Natural killer cell (primary cell): ENCODE measurements around the gene SPPL3. TPM values are rescaled to one million over a fixed set of nuclear protein-coding genes. Genes with fewer than 3 reads are reported as not detected.
A peak's percentile ranks its signal among the peaks of the same experiment; 100 is the strongest.

Source experiments
- ATAC-seq, 3 donors: fragments of 150-1000 bp in 2 of 3; fragments of 200-7000 bp in 1 of 3; cut with Tn5 transposase; 1 replicate in 1 of 3; 2 replicates in 2 of 3; pipeline ENCODE4 v1.10.0; 2021; ENCODE audit warnings: mild to moderate bottlenecking in 2 of 3, moderate library complexity in 2 of 3
- DNase-seq, 2 donors: peaks; one replicate each; pipeline versions ENCODE4 v3.0.0 to v3.0.0-alpha.2; 2013 to 2021; ENCODE audit warnings: mixed read lengths in 1 of 2
- H3K27ac ChIP-seq: one replicate; pipeline ENCODE4 v1.5.1; 2013; ENCODE audit warnings: mild to moderate bottlenecking, low read length
- H3K27me3 ChIP-seq: one replicate; pipeline ENCODE4 v1.6.1; 2013; ENCODE audit warnings: low read length; ENCODE audit not compliant: control insufficient read depth, insufficient read depth
- H3K36me3 ChIP-seq: one replicate; pipeline ENCODE4 v1.6.1; 2013; ENCODE audit warnings: low read length; ENCODE audit not compliant: control insufficient read depth, insufficient read depth
- H3K4me1 ChIP-seq: one replicate; pipeline ENCODE4 v1.6.1; 2013; ENCODE audit warnings: low read length; ENCODE audit not compliant: control insufficient read depth, insufficient read depth
- H3K4me3 ChIP-seq: one replicate; pipeline ENCODE4 v1.5.1; 2013; ENCODE audit warnings: low read length
- H3K9me3 ChIP-seq: one replicate; pipeline ENCODE4 v1.6.1; 2013; ENCODE audit warnings: low read length; ENCODE audit not compliant: control insufficient read depth, insufficient read depth
- H3K27ac Mint-ChIP-seq, 2 donors: one replicate each; pipeline ENCODE4 v1.8.0; 2022; ENCODE audit warnings: mild to moderate bottlenecking in 2 of 2, mixed read lengths in 2 of 2, moderate library complexity in 1 of 2
- H3K27me3 Mint-ChIP-seq, 2 donors: one replicate each; pipeline ENCODE4 v1.8.0; 2022; ENCODE audit warnings: low read depth in 2 of 2, mixed read lengths in 2 of 2
- H3K36me3 Mint-ChIP-seq: one replicate; pipeline ENCODE4 v1.8.0; 2022; ENCODE audit warnings: mixed read lengths
- H3K4me1 Mint-ChIP-seq, 2 donors: one replicate each; pipeline ENCODE4 v1.8.0; 2022; ENCODE audit warnings: mixed read lengths in 2 of 2
- H3K4me3 Mint-ChIP-seq: one replicate; pipeline ENCODE4 v1.8.0; 2022; ENCODE audit warnings: mild to moderate bottlenecking, moderate library complexity, mixed read lengths
- H3K9me3 Mint-ChIP-seq, 2 donors: one replicate each; pipeline ENCODE4 v1.8.0; 2022; ENCODE audit warnings: mixed read lengths in 2 of 2
- CTCF ChIP-seq: fragments of 200-600 bp; IDR thresholded peaks from one replicate; pipeline ENCODE4 v1.8.0; 2022; ENCODE audit warnings: antibody characterized with exemption
- WGBS: methylation state at CpG from one replicate; pipeline ENCODE4 v1.1.7; 2013; ENCODE audit warnings: missing lambda C conversion rate; ENCODE audit not compliant: insufficient coverage; 5-methylcytosine and 5-hydroxymethylcytosine counted together
- intact Hi-C: fragments of 100-400 bp; cut with micrococcal nuclease; formaldehyde crosslinking; loops from one replicate; pipeline ENCODE4 v1.14.2; 2022
- total RNA-seq, 4 donors: library from RNA; stranded (reverse); fragments of 120-200 nt in 1 of 4; gene quantifications; one replicate each; pipeline versions ENCODE4 v1.2.3 to v1.2.4, GENCODE V29; 2013 to 2022

The SPPL3 gene
- total RNA-seq, 3 donors from 2014 or later (not counting 1 experiment from before 2014, with no cell fraction given), result 31.5 to 40.2 (median 39.9) TPM

DNA sequence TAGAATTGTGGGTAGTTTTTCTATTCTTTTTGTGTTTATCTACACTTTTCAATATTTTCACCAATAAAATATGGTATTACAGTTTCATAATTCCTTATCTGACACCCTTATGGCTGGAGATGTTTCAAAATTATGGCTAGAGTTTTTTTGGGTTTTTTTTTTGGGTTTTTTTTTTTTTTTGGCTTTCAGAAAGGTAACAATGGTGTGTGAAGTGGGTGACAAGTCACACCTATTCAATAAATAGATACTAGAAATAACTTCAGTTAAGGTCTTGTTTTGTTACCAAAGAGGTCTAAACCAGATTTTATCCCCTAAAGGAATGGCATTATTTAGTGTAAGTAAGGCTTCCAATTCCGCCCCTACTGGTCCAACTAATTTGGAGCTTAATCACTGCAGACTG, 19.5 kb downstream of the SPPL3 start:
- peaks cover 19% of the 10 kb centered on the region for H3K4me1 ChIP-seq
- TF ChIP-seq CTCF, result no peak
- intact Hi-C loops, result no loop called here
- H3K27me3 ChIP-seq, result no peaks in the 10 kb centered on the region
- Mint-ChIP-seq H3K9me3 (no peaks in the 10 kb centered on the region), H3K27ac (no peak overlapping the region), H3K36me3 (no peaks in the 10 kb centered on the region), H3K4me1 (peaks cover 53 to 62% of the 10 kb centered on the region in 2 donors), H3K27me3 (no peaks in the 10 kb centered on the region), H3K4me3 (no peak overlapping the region)
- H3K9me3 ChIP-seq, result no peaks in the 10 kb centered on the region
- ATAC-seq (no peak), DNase-seq (no peak)
- H3K4me3 ChIP-seq, result no peak overlapping the region
- no peak overlapping the region for H3K27ac ChIP-seq
- WGBS, result 100% methylated on average over 1 of the region's 1 CpG
- H3K36me3 ChIP-seq, result no peaks in the 10 kb centered on the region

- H3K4me1 Mint-ChIP-seq, result peaks cover 41 to 62% of the 10 kb centered on the region in 2 donors
Observed at GRCh38 chr12:120882055-120882555, 22.1 kb downstream of the SPPL3 start.

DNA sequence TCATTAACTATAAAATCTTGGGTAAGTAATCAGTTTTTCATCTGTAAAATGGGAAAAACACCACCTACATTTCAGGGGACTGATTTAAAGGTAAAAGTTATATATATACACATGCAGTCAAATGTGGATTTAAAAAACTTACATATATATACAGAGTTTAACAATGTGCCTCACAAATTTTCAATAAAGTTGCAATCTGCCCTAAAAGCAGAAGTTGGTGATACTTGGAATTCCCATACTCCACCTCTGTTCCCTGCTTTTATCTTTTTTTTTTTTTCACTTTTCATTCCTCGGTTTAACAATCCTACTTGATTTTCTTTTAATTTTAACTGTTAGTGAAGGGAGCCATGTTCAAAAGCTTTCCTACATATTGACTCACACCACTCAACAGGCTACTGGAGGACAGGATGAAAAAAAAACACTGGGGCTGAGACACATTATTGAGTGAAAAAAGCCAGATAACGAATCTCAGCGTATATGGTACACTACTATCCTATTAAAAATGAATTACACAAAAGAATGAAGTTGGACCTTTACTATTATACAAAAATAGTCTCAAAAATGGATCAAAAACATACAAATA, 24.3 kb downstream of the SPPL3 start:
- Histone ChIP-seq H3K9me3 (no peaks in the 10 kb centered on the region), H3K36me3 (no peaks in the 10 kb centered on the region), H3K4me1 (peaks cover 4% of the 10 kb centered on the region), H3K27me3 (no peaks in the 10 kb centered on the region), H3K4me3 (no peak overlapping the region), H3K27ac (no peak overlapping the region)
- WGBS, result no CpG with 5 or more reads among the region's 3 CpGs
- no peak for TF ChIP-seq CTCF
- Mint-ChIP-seq H3K27me3 (no peaks in the 10 kb centered on the region), H3K4me1 (peaks cover 37 to 52% of the 10 kb centered on the region in 2 donors), H3K36me3 (no peaks in the 10 kb centered on the region), H3K27ac (no peak overlapping the region), H3K9me3 (no peaks in the 10 kb centered on the region), H3K4me3 (no peak overlapping the region)
- no peak for ATAC-seq
- no peak for DNase-seq
- intact Hi-C loops, result no loop called here

More at GRCh38 chr12:120882055-120882555, 22.1 kb downstream of the SPPL3 start:
- no peak for DNase-seq
- Mint-ChIP-seq H3K27me3 (no peaks in the 10 kb centered on the region), H3K4me3 (no peak overlapping the region), H3K9me3 (no peaks in the 10 kb centered on the region), H3K36me3 (no peaks in the 10 kb centered on the region), H3K27ac (peak overlapping the region in 1 of 2 donors; percentile 23)
- H3K36me3 ChIP-seq, result no peaks in the 10 kb centered on the region
- TF ChIP-seq CTCF, result no peak
- H3K4me1 ChIP-seq, result peaks cover 16% of the 10 kb centered on the region
- H3K4me3 ChIP-seq, result no peak overlapping the region
- no peak overlapping the region for H3K27ac ChIP-seq
- 95% methylated on average over 1 of the region's 1 CpG for WGBS
- H3K27me3 ChIP-seq, result no peaks in the 10 kb centered on the region
- intact Hi-C loops, result no loop called here
- no peaks in the 10 kb centered on the region for H3K9me3 ChIP-seq
- no peak for ATAC-seq

GRCh38 chr12:120879102-120879501, 25.1 kb downstream of the SPPL3 start:
- H3K4me1 ChIP-seq, result peaks cover 7% of the 10 kb centered on the region
- H3K9me3 ChIP-seq, result no peaks in the 10 kb centered on the region
- H3K4me1 Mint-ChIP-seq, result peaks cover 41 to 45% of the 10 kb centered on the region in 2 donors
- H3K4me3 ChIP-seq, result no peak overlapping the region
- no peaks in the 10 kb centered on the region for H3K27me3 ChIP-seq
- no peak overlapping the region for H3K4me3 Mint-ChIP-seq
- no peak overlapping the region for H3K27ac ChIP-seq
- no peaks in the 10 kb centered on the region for H3K27me3 Mint-ChIP-seq
- no peaks in the 10 kb centered on the region for H3K36me3 Mint-ChIP-seq
- intact Hi-C loops, result no loop called here
- DNase-seq (no peak), ATAC-seq (no peak)
- no peaks in the 10 kb centered on the region for H3K36me3 ChIP-seq
- no peak overlapping the region for H3K27ac Mint-ChIP-seq
- TF ChIP-seq CTCF, result no peak
- no peaks in the 10 kb centered on the region for H3K9me3 Mint-ChIP-seq
- WGBS, result 100% methylated on average over 2 of the region's 3 CpGs
